Adrenal gland (tissue), 12 donors: Measurements from ENCODE around the gene NPR3. TPM values are rescaled to one million over a fixed set of nuclear protein-coding genes. Genes with fewer than 3 reads are reported as not detected.

Experiments used
- DNase-seq, 7 donors: peaks; one replicate each; pipeline ENCODE4 v3.0.0-alpha.2; 2019 to 2020
- H3K27ac ChIP-seq, 5 donors: fragments of 200-600 bp; sonication (generic) in 4 of 5; 1 replicate in 3 of 5; 2 replicates in 2 of 5; pipeline versions ENCODE4 v1.5.1 to v1.8.0; 2016 to 2020; ENCODE audit warnings: mild to moderate bottlenecking in 1 of 5
- H3K27me3 ChIP-seq: fragments of 200-600 bp; 2 replicates; pipeline ENCODE4 v1.8.0; 2021
- H3K36me3 ChIP-seq, 2 donors: fragments of 200-600 bp; replicated peaks in 1 of 2; 1 replicate in 1 of 2; 2 replicates in 1 of 2; pipeline versions ENCODE4 v1.5.1 to v1.8.0; 2018 to 2022
- H3K4me1 ChIP-seq, 2 donors: fragments of 200-600 bp; replicated peaks in 1 of 2; 1 replicate in 1 of 2; 2 replicates in 1 of 2; pipeline versions ENCODE4 v1.5.1 to v1.8.0; 2018 to 2021
- H3K4me3 ChIP-seq, 4 donors: fragments of 200-600 bp; sonication (generic) in 3 of 4; one replicate each; pipeline ENCODE4 v1.5.1; 2016 to 2018
- H3K9me3 ChIP-seq, 3 donors: fragments of 200-600 bp; sonication (generic) in 1 of 3; replicated peaks in 1 of 3; 1 replicate in 2 of 3; 2 replicates in 1 of 3; pipeline versions ENCODE4 v1.5.1 to v1.8.0; 2016 to 2021
- CTCF ChIP-seq, 6 experiments: fragments of 450-650 bp in 4 of 6; fragments of 200-600 bp in 2 of 6; sonication (generic) in 1 of 6; IDR thresholded peaks; 1 replicate in 5 of 6; 2 replicates in 1 of 6; pipeline versions ENCODE4 v1.5.1 to v1.8.0; 2016 to 2021; ENCODE audit warnings: antibody characterized with exemption in 6 of 6, mild to moderate bottlenecking in 2 of 6, moderate library complexity in 1 of 6
- POLR2A ChIP-seq, 2 donors: fragments of 450-650 bp; IDR thresholded peaks; one replicate each; pipeline ENCODE4 v1.6.1; 2017; ENCODE audit warnings: antibody characterized with exemption in 2 of 2, mild to moderate bottlenecking in 2 of 2, moderate library complexity in 1 of 2
- WGBS, 4 donors: extraction: QIAGEN DNeasy Blood & Tissue Kit in 2 of 4; methylation state at CpG; one replicate each; pipeline versions ENCODE4 v1.1.5 to v1.1.7; 2013 to 2017; 5-methylcytosine and 5-hydroxymethylcytosine counted together
- intact Hi-C, 2 donors: fragments of 100-400 bp; cut with DNase I; formaldehyde crosslinking; loops; one replicate each; pipeline versions ENCODE4 v1.14.1 to v1.15.0; 2022 to 2023
- polyA plus RNA-seq, 3 donors: library from polyadenylated mRNA; stranded (reverse); fragments of 200-250 nt in 2 of 3; fragments of 350-450 nt in 1 of 3; fragmentation: Illumina TruSeq in 1 of 3; extraction: RNeasy Lipid Tissue Mini Kit (QIAGEN cat#74804) in 1 of 3; gene quantifications; one replicate each; pipeline ENCODE4 v1.2.3, GENCODE V29; 2013 to 2014
- total RNA-seq, 9 donors: library from RNA; depleted of rRNA in 4 of 9; stranded (reverse); fragments of >200 nt in 4 of 9; fragments of 120-200 nt in 1 of 9; fragmentation: NEBNext Ultra II Directional in 1 of 9; extraction: Animal tissue kit (Norgen Biotek cat#: 25700) in 1 of 9; gene quantifications; one replicate each; pipeline versions ENCODE4 v1.1.0 to v1.2.4, GENCODE V29; 2013 to 2023
- donor health status: healthy with polysubstance abuse.
- donor health status: Bipolar disorder and iron deficiency.
- donor health status: DM: yes; HTN: yes; CAD: no.
- donor health status: DM: no; HTN: no; CAD: no.
- donor health status: DM: no; HTN: no; CAD: no.
- donor health status: DM: yes; HTN: yes; CAD: no.

The NPR3 gene
- total and polyA plus RNA-seq, 12 donors = 1.8 to 156 (median 9.3) TPM

DNA sequence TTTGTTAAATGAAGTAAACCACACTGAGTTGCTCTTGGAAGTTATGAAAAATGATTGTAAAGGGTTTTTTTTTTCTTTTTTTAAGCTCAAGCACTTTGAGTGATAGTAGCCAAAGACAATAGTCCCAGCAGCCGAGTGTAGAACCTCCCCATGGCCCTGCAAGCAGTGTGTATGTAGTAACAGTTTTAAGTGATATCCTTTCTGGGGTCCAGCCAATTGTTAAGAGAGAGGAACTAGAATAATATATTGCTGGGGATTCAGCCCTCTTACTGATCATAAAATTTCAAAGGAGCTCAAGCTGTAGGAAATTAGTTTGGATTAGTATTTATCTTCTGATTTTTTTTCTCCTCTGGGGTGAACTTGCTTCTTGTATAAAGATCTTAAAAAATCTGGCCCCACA is 43.2 kb downstream of the NPR3 start:
- Histone ChIP-seq H3K27me3 (no peaks in the 10 kb centered on the region), H3K27ac (peak overlapping the region in 1 of 5 donors; percentile 32), H3K36me3 (no peaks in the 10 kb centered on the region), H3K4me3 (no peak overlapping the region), H3K4me1 (peaks cover 0 to 10% of the 10 kb centered on the region in 2 donors), H3K9me3 (no peaks in the 10 kb centered on the region)
- 46 to 64% (median 51%) methylated on average over 1 of the region's 1 CpG for WGBS, 4 donors
- TF ChIP-seq POLR2A (IDR thresholded peaks at IDR 0.05) (no peak), CTCF (IDR thresholded peaks at IDR 0.05) (no peak)
- no peak for DNase-seq
- intact Hi-C loops = no loop called here

GRCh38 chr5:32760091-32760509 is 49.0 kb downstream of the NPR3 start:
- DNase-seq = peak in 1 of 7 donors; percentile 28
- Histone ChIP-seq H3K27ac (peak overlapping the region; percentile 27 to 75 (median 44)), H3K4me1 (no peaks in the 10 kb centered on the region), H3K4me3 (peak overlapping the region in 1 of 4 donors; percentile 40), H3K27me3 (no peaks in the 10 kb centered on the region), H3K9me3 (no peaks in the 10 kb centered on the region), H3K36me3 (no peaks in the 10 kb centered on the region)
- intact Hi-C loops = no loop called here
- 21 to 33% (median 28%) methylated on average over 4 of the region's 4 CpGs for WGBS, 4 donors
- TF ChIP-seq CTCF (IDR thresholded peaks at IDR 0.05) (no peak), POLR2A (IDR thresholded peaks at IDR 0.05) (no peak)

GRCh38 chr5:32765266-32765665 is 54.1 kb downstream of the NPR3 start:
- H3K36me3 ChIP-seq = no peaks in the 10 kb centered on the region
- WGBS, 4 donors = 87 to 91% (median 89%) methylated on average over 4 of the region's 4 CpGs
- H3K27ac ChIP-seq = no peak overlapping the region

GRCh38 chr5:32767948-32768467 is 56.9 kb downstream of the NPR3 start:
- no peak for TF ChIP-seq CTCF (IDR thresholded peaks at IDR 0.05)
- TF ChIP-seq POLR2A (IDR thresholded peaks at IDR 0.05) = peak in 1 of 2 donors; percentile 46
- peak overlapping the region; percentile 25 to 92 (median 63) for H3K27ac ChIP-seq
- 41 to 46% (median 42%) methylated on average over 8 of the region's 8 CpGs for WGBS, 4 donors

More at GRCh38 chr5:32765266-32765665, 54.1 kb downstream of the NPR3 start:
- DNase-seq = no peak
- TF ChIP-seq CTCF (IDR thresholded peaks at IDR 0.05) = no peak
- no peak for TF ChIP-seq POLR2A (IDR thresholded peaks at IDR 0.05)
- intact Hi-C loops = no loop called here
- no peaks in the 10 kb centered on the region for H3K9me3 ChIP-seq
- peaks cover 10 to 18% of the 10 kb centered on the region in 2 donors for H3K4me1 ChIP-seq
- H3K4me3 ChIP-seq = no peak overlapping the region
- no peaks in the 10 kb centered on the region for H3K27me3 ChIP-seq

More at GRCh38 chr5:32767948-32768467, 56.9 kb downstream of the NPR3 start:
- Histone ChIP-seq H3K9me3 (no peaks in the 10 kb centered on the region), H3K4me3 (no peak overlapping the region), H3K4me1 (peaks cover 10 to 18% of the 10 kb centered on the region in 2 donors), H3K36me3 (no peaks in the 10 kb centered on the region), H3K27me3 (no peaks in the 10 kb centered on the region)
- peak; percentile 88 to 97 (median 94) for DNase-seq
- intact Hi-C loops = no loop called here
